H1 (cell line): ENCODE data around the gene UCHL1. TPM values are rescaled to one million over a fixed set of nuclear protein-coding genes. Genes with fewer than 3 reads are reported as not detected.
A peak's percentile ranks its signal among the peaks of the same experiment; 100 is the strongest.

ENCODE experiments used
- BACH1 ChIP-seq: IDR thresholded peaks from 2 replicates; pipeline ENCODE4 v1.6.1; 2012; ENCODE audit warnings: low read length, improper control_type of control experiment
- CHD2 ChIP-seq: IDR thresholded peaks from 2 replicates; pipeline ENCODE4 v1.6.1; 2012; ENCODE audit warnings: low read length, improper control_type of control experiment
- NRF1 ChIP-seq: IDR thresholded peaks from 2 replicates; pipeline ENCODE4 v1.6.1; 2011; ENCODE audit warnings: mild to moderate bottlenecking, low read depth, low read length, improper control_type of control experiment
- PHF8 ChIP-seq: fragments of 200-600 bp; sonication (generic); conservative IDR thresholded peaks from 2 replicates; pipeline ENCODE4 v1.7.1; 2012; ENCODE audit warnings: low read depth, mild to moderate bottlenecking, inconsistent platforms, low read length, moderate library complexity
- POU5F1 ChIP-seq: IDR thresholded peaks from 2 replicates; pipeline ENCODE4 v1.6.1; 2011; ENCODE audit warnings: low read depth, mild to moderate bottlenecking, low read length, moderate library complexity
- RXRA ChIP-seq: IDR thresholded peaks from 2 replicates; pipeline ENCODE4 v1.6.1; 2011; ENCODE audit warnings: low read depth, mild to moderate bottlenecking, low read length, moderate library complexity; ENCODE audit not compliant: insufficient read depth
- SIN3A ChIP-seq, 2 experiments: IDR thresholded peaks in 1 of 2; conservative IDR thresholded peaks in 1 of 2; 2 replicates each; pipeline ENCODE4 v1.6.1; 2011 to 2012; ENCODE audit warnings: low read length in 2 of 2, improper control_type of control experiment in 1 of 2, low read depth in 1 of 2, mild to moderate bottlenecking in 1 of 2
- TAF1 ChIP-seq: IDR thresholded peaks from 2 replicates; pipeline ENCODE4 v1.6.1; 2011; ENCODE audit warnings: mild to moderate bottlenecking, low read depth, low read length
- polyA plus RNA-seq, 7 experiments: library from polyadenylated mRNA; depleted of rRNA in 3 of 7; stranded (reverse) in 5 of 7; unstranded in 2 of 7; fragments of >200 nt in 5 of 7; fragments of 200-250 nt in 2 of 7; gene quantifications; 1 replicate in 5 of 7; 2 replicates in 1 of 7; 4 replicates in 1 of 7; pipeline versions ENCODE4 v1.2.1 to v1.2.3, GENCODE V29; 2011 to 2013; ENCODE audit warnings: missing spikeins in 2 of 7, mixed read lengths in 2 of 7
- total RNA-seq: library from RNA; stranded (reverse); fragmentation: NEBNext Ultra II Directional; extraction: Animal tissue kit (Norgen Biotek cat#: 25700); gene quantifications from 2 replicates; pipeline ENCODE4 v1.2.1, GENCODE V29; 2021
- TF ChIP-seq, protein P1 (sequence below): fragments of 300-600 bp; sonication (generic); IDR thresholded peaks from 2 replicates; pipeline ENCODE4 v1.7.1; 2012; ENCODE audit warnings: low read length, moderate library complexity, mild to moderate bottlenecking, inconsistent platforms; ENCODE audit not compliant: insufficient replicate concordance
- TF ChIP-seq, protein P2 (sequence below): IDR thresholded peaks from 2 replicates; pipeline ENCODE4 v1.6.1; 2012; ENCODE audit warnings: inconsistent platforms

UCHL1 gene
- total and polyA plus RNA-seq, 2 of the 8 experiments (the other 6 are each of a cell fraction or from before 2014, with no cell fraction given) = 781 to 1,717 TPM

DNA sequence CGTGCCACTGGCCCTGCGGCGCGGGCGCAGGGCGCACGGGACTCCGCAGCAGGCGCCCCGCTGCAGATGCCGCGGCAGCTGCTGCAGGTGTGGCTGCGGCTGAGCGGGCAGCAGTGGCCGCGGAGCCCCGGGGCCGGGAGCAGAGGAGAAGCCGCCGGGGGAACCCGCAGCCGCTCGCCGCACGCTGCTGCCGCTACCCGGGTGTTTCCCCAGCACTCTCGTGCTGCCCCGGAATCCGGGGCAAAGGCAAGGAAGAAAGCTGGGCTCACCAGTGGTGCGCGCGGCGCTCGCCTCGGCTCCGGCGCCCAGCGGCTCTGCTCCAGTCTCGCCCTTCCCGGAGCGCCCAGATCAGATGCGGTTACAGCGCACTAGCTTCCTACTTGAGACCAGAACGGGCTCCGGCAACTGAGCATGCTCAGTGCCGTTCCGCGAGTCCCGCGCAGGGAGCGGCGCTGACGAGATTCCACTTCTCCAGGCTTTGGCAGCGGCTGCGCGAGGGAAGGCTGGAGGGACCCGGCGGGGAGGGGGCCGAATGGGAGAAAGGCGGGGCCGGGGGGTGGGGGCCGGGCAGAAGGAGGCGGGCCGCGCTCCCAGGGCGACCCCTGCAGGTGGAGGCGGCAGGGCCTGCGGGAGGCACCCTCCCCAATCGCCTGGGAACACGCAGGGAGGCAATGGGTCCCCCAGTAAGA is 42.4 kb upstream of the UCHL1 start, which contains the start of gene APBB2 (continued):
- TF ChIP-seq, protein P1, sequence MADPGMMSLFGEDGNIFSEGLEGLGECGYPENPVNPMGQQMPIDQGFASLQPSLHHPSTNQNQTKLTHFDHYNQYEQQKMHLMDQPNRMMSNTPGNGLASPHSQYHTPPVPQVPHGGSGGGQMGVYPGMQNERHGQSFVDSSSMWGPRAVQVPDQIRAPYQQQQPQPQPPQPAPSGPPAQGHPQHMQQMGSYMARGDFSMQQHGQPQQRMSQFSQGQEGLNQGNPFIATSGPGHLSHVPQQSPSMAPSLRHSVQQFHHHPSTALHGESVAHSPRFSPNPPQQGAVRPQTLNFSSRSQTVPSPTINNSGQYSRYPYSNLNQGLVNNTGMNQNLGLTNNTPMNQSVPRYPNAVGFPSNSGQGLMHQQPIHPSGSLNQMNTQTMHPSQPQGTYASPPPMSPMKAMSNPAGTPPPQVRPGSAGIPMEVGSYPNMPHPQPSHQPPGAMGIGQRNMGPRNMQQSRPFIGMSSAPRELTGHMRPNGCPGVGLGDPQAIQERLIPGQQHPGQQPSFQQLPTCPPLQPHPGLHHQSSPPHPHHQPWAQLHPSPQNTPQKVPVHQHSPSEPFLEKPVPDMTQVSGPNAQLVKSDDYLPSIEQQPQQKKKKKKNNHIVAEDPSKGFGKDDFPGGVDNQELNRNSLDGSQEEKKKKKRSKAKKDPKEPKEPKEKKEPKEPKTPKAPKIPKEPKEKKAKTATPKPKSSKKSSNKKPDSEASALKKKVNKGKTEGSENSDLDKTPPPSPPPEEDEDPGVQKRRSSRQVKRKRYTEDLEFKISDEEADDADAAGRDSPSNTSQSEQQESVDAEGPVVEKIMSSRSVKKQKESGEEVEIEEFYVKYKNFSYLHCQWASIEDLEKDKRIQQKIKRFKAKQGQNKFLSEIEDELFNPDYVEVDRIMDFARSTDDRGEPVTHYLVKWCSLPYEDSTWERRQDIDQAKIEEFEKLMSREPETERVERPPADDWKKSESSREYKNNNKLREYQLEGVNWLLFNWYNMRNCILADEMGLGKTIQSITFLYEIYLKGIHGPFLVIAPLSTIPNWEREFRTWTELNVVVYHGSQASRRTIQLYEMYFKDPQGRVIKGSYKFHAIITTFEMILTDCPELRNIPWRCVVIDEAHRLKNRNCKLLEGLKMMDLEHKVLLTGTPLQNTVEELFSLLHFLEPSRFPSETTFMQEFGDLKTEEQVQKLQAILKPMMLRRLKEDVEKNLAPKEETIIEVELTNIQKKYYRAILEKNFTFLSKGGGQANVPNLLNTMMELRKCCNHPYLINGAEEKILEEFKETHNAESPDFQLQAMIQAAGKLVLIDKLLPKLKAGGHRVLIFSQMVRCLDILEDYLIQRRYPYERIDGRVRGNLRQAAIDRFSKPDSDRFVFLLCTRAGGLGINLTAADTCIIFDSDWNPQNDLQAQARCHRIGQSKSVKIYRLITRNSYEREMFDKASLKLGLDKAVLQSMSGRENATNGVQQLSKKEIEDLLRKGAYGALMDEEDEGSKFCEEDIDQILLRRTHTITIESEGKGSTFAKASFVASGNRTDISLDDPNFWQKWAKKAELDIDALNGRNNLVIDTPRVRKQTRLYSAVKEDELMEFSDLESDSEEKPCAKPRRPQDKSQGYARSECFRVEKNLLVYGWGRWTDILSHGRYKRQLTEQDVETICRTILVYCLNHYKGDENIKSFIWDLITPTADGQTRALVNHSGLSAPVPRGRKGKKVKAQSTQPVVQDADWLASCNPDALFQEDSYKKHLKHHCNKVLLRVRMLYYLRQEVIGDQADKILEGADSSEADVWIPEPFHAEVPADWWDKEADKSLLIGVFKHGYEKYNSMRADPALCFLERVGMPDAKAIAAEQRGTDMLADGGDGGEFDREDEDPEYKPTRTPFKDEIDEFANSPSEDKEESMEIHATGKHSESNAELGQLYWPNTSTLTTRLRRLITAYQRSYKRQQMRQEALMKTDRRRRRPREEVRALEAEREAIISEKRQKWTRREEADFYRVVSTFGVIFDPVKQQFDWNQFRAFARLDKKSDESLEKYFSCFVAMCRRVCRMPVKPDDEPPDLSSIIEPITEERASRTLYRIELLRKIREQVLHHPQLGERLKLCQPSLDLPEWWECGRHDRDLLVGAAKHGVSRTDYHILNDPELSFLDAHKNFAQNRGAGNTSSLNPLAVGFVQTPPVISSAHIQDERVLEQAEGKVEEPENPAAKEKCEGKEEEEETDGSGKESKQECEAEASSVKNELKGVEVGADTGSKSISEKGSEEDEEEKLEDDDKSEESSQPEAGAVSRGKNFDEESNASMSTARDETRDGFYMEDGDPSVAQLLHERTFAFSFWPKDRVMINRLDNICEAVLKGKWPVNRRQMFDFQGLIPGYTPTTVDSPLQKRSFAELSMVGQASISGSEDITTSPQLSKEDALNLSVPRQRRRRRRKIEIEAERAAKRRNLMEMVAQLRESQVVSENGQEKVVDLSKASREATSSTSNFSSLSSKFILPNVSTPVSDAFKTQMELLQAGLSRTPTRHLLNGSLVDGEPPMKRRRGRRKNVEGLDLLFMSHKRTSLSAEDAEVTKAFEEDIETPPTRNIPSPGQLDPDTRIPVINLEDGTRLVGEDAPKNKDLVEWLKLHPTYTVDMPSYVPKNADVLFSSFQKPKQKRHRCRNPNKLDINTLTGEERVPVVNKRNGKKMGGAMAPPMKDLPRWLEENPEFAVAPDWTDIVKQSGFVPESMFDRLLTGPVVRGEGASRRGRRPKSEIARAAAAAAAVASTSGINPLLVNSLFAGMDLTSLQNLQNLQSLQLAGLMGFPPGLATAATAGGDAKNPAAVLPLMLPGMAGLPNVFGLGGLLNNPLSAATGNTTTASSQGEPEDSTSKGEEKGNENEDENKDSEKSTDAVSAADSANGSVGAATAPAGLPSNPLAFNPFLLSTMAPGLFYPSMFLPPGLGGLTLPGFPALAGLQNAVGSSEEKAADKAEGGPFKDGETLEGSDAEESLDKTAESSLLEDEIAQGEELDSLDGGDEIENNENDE = no peak
- no peak; a peak in 2 of 4 replicates for TF ChIP-seq SIN3A (conservative IDR thresholded peaks at IDR 0.05 in 1 of 2, IDR thresholded peaks at IDR 0.05 in 1 of 2; ENCODE audit: low read depth in 1 of 2, low read length in 2 of 2)
- no peak for TF ChIP-seq RXRA
- TF ChIP-seq, protein P2, sequence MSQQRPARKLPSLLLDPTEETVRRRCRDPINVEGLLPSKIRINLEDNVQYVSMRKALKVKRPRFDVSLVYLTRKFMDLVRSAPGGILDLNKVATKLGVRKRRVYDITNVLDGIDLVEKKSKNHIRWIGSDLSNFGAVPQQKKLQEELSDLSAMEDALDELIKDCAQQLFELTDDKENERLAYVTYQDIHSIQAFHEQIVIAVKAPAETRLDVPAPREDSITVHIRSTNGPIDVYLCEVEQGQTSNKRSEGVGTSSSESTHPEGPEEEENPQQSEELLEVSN = 0 out of 2 replicates have a peak, but pooled peaks have one; percentile 2
- peak; percentile 65; the same call in 1 of the 2 replicates for TF ChIP-seq PHF8
- TF ChIP-seq POU5F1 = no peak
- TF ChIP-seq BACH1 = no peak
- peak; percentile 57; the same call in 1 of the 2 replicates for TF ChIP-seq CHD2
- TF ChIP-seq TAF1 = peak; percentile 83
- peak; percentile 49 for TF ChIP-seq NRF1
